HCT116 (cell line): ENCODE results near the gene ANKRD39. TPM values are rescaled to one million over a fixed set of nuclear protein-coding genes. Genes with fewer than 3 reads are reported as not detected.

Experiments used
- ATAC-seq: fragments of 200-7000 bp; cut with Tn5 transposase; 2 replicates; pipeline ENCODE4 v1.9.1; 2020; ENCODE audit warnings: mild to moderate bottlenecking, moderate library complexity
- BruUV-seq: library from RNA; stranded (reverse); fragments of 400-500 nt; replicated peaks from 2 replicates; lab custom pipeline; 2021; lab: Mats Ljungman, UMichigan
- CTCF ChIA-PET: fragments of 300-600 bp; sonication (Branson Sonifier 250); formaldehyde crosslinking; loops from one replicate; lab custom pipeline; 2021; ENCODE audit warnings: antibody characterized with exemption; lab: Charles Lee
- POLR2A ChIA-PET: fragments of 300-600, 350-600 bp; sonication (Branson Sonifier 250); formaldehyde crosslinking; loops from one replicate; lab custom pipeline; 2021; ENCODE audit warnings: antibody characterized with exemption; lab: Charles Lee
- RAD21 ChIA-PET, 2 experiments: fragments of 300-600 bp; sonication (Branson Sonifier 250); formaldehyde crosslinking; loops; one replicate each; lab custom pipeline; 2023; ENCODE audit warnings: low total read pairs in 2 of 2; ENCODE audit not compliant: uncharacterized antibody in 2 of 2, unreplicated experiment in 2 of 2, low non-redundant PET in 1 of 2; lab: Charles Lee
- DNase-seq: peaks from one replicate; pipeline ENCODE4 v3.0.0-alpha.2; 2010; ENCODE audit warnings: low read depth, low spot score
- H2AFZ ChIP-seq: fragments of 200-600 bp; shearing (Covaris generic), sonication (generic); 2 replicates; pipeline ENCODE4 v1.6.1; 2017; ENCODE audit warnings: low read depth, mixed run types, mixed read lengths, antibody characterized with exemption, low read length; ENCODE audit not compliant: poor library complexity, severe bottlenecking
- H3K27ac ChIP-seq: 2 replicates; pipeline ENCODE4 v1.5.1; 2012; ENCODE audit warnings: low read depth, low read length
- H3K27me3 ChIP-seq: fragments of 200-600 bp; sonication (generic); 2 replicates; pipeline ENCODE4 v1.6.1; 2016; ENCODE audit warnings: mixed run types, low read length, mixed read lengths; ENCODE audit not compliant: insufficient read depth
- H3K36me3 ChIP-seq, 2 experiments: fragments of 200-500 bp in 1 of 2; fragments of 200-600 bp in 1 of 2; sonication (Bioruptor generic) in 1 of 2; sonication (generic) in 1 of 2; 2 replicates each; pipeline versions ENCODE4 v1.5.1 to v1.6.1; 2014 to 2016; ENCODE audit warnings: low read length in 2 of 2, inconsistent platforms in 1 of 2, mixed read lengths in 1 of 2, mixed run types in 1 of 2; ENCODE audit not compliant: insufficient read depth in 2 of 2, control insufficient read depth in 1 of 2
- H3K4me1 ChIP-seq, 2 experiments: fragments of 200-600 bp in 1 of 2; sonication (generic) in 1 of 2; 2 replicates each; pipeline versions ENCODE4 v1.5.1 to v1.6.1; 2012 to 2017; ENCODE audit warnings: low read length in 2 of 2, inconsistent platforms in 1 of 2, mild to moderate bottlenecking in 1 of 2, mixed read lengths in 1 of 2, mixed run types in 1 of 2, moderate library complexity in 1 of 2; ENCODE audit not compliant: insufficient read depth in 2 of 2, control insufficient read depth in 1 of 2
- H3K4me2 ChIP-seq: fragments of 200-600 bp; sonication (generic); 2 replicates; pipeline ENCODE4 v1.6.1; 2017; ENCODE audit warnings: mixed run types, low read length, mixed read lengths
- H3K4me3 ChIP-seq, 2 experiments: fragments of 200-600 bp in 1 of 2; sonication (generic) in 1 of 2; replicated peaks in 1 of 2; 2 replicates each; pipeline ENCODE4 v1.5.1; 2011 to 2016; ENCODE audit warnings: low read length in 2 of 2, control low read depth in 1 of 2, low read depth in 1 of 2, mild to moderate bottlenecking in 1 of 2, mixed read lengths in 1 of 2, mixed run types in 1 of 2
- H3K79me2 ChIP-seq: fragments of 200-600 bp; sonication (generic); 2 replicates; pipeline ENCODE4 v1.6.1; 2017; ENCODE audit warnings: mild to moderate bottlenecking, mixed run types, low read length, moderate library complexity, mixed read lengths; ENCODE audit not compliant: insufficient read depth
- H3K9ac ChIP-seq: fragments of 200-600 bp; sonication (generic); 2 replicates; pipeline ENCODE4 v1.6.1; 2016; ENCODE audit warnings: low read length, mixed read lengths
- H3K9me2 ChIP-seq: fragments of 200-600 bp; sonication (generic), shearing (Covaris generic); 2 replicates; pipeline ENCODE4 v1.6.1; 2017; ENCODE audit warnings: mixed run types, mild to moderate bottlenecking, moderate library complexity; ENCODE audit not compliant: insufficient read depth
- H3K9me3 ChIP-seq, 2 experiments: fragments of 200-500 bp in 1 of 2; fragments of 200-600 bp in 1 of 2; sonication (Bioruptor generic) in 1 of 2; sonication (generic) in 1 of 2; 2 replicates each; pipeline ENCODE4 v1.6.1; 2014 to 2017; ENCODE audit warnings: low read length in 2 of 2, mixed read lengths in 2 of 2, inconsistent platforms in 1 of 2, low read depth in 1 of 2, mild to moderate bottlenecking in 1 of 2, mixed run types in 1 of 2, moderate library complexity in 1 of 2; ENCODE audit not compliant: control insufficient read depth in 1 of 2, insufficient read depth in 1 of 2
- H4K20me1 ChIP-seq: fragments of 200-600 bp; sonication (generic), shearing (Covaris generic); 2 replicates; pipeline ENCODE4 v1.6.1; 2017; ENCODE audit warnings: mixed run types, mild to moderate bottlenecking, moderate library complexity; ENCODE audit not compliant: insufficient read depth
- ATF3 ChIP-seq: IDR thresholded peaks from 2 replicates; pipeline ENCODE4 v1.6.1; 2012
- CBX3 ChIP-seq: IDR thresholded peaks from 2 replicates; pipeline ENCODE4 v1.6.1; 2012; ENCODE audit warnings: low read depth
- CTCF ChIP-seq, 3 experiments: fragments of 200-600 bp in 1 of 3; sonication (generic) in 1 of 3; IDR thresholded peaks in 2 of 3; conservative IDR thresholded peaks in 1 of 3; 2 replicates each; pipeline ENCODE4 v1.5.1; 2012 to 2017; ENCODE audit warnings: low read depth in 2 of 3, low read length in 2 of 3, antibody characterized with exemption in 1 of 3, borderline replicate concordance in 1 of 3, control low read depth in 1 of 3, mild to moderate bottlenecking in 1 of 3, mixed read lengths in 1 of 3, mixed run types in 1 of 3, moderate library complexity in 1 of 3; ENCODE audit not compliant: insufficient read depth in 1 of 3
- EGR1 ChIP-seq: IDR thresholded peaks from 2 replicates; pipeline ENCODE4 v1.6.1; 2012; ENCODE audit warnings: low read depth
- ELF1 ChIP-seq: IDR thresholded peaks from 2 replicates; pipeline ENCODE4 v1.6.1; 2012; ENCODE audit warnings: low read depth, borderline replicate concordance
- MAX ChIP-seq: IDR thresholded peaks from 2 replicates; pipeline ENCODE4 v1.6.1; 2012
- POLR2A ChIP-seq: IDR thresholded peaks from 2 replicates; pipeline ENCODE4 v1.7.0; 2011; ENCODE audit warnings: borderline replicate concordance; ENCODE audit not compliant: insufficient read depth, insufficient read length; ENCODE audit errors: extremely low read depth
- POLR2AphosphoS5 ChIP-seq: IDR thresholded peaks from 2 replicates; pipeline ENCODE4 v1.6.1; 2011; ENCODE audit warnings: mild to moderate bottlenecking, low read depth, low read length, moderate library complexity
- SIN3A ChIP-seq: IDR thresholded peaks from 2 replicates; pipeline ENCODE4 v1.6.1; 2012; ENCODE audit warnings: low read depth
- SP1 ChIP-seq: IDR thresholded peaks from 2 replicates; pipeline ENCODE4 v1.6.1; 2012; ENCODE audit warnings: low read depth
- SRF ChIP-seq: IDR thresholded peaks from 2 replicates; pipeline ENCODE4 v1.6.1; 2012; ENCODE audit warnings: low read depth
- TCF7L2 ChIP-seq: IDR thresholded peaks from 2 replicates; pipeline ENCODE4 v1.7.0; 2011; ENCODE audit warnings: borderline replicate concordance, inconsistent platforms; ENCODE audit not compliant: insufficient read depth, insufficient read length; ENCODE audit errors: extremely low read depth
- YY1 ChIP-seq: IDR thresholded peaks from 2 replicates; pipeline ENCODE4 v1.6.1; 2011; ENCODE audit warnings: low read length, low read depth, moderate library complexity, mild to moderate bottlenecking; ENCODE audit not compliant: insufficient replicate concordance; ENCODE audit errors: extremely low read depth
- ZFX ChIP-seq: fragments of 450-650 bp; IDR thresholded peaks from 2 replicates; pipeline ENCODE4 v1.6.1; 2017
- ZNF274 ChIP-seq: fragments of 200-500 bp; sonication (Bioruptor generic); IDR thresholded peaks from 2 replicates; pipeline ENCODE4 v1.6.1; 2014; ENCODE audit warnings: mild to moderate bottlenecking, low read depth, low read length, inconsistent platforms
- intact Hi-C: fragments of 100-400 bp; cut with micrococcal nuclease; formaldehyde crosslinking; loops from 2 replicates; pipeline ENCODE4 v1.10.0; 2022
- total RNA-seq: library from RNA; stranded (reverse); gene quantifications from one replicate; pipeline ENCODE4 v1.2.1, GENCODE V29; 2021; ENCODE audit not compliant: unreplicated experiment

Gene ANKRD39
- total RNA-seq, 1 experiment from 2014 or later = 24.2 TPM

- ChIA-PET POLR2A (no interaction called here), RAD21 (no interaction called here), CTCF (no interaction called here)
- H2AFZ ChIP-seq = no peak overlapping the region
- DNase-seq = no peak
- H4K20me1 ChIP-seq = no peaks in the 10 kb centered on the region
- H3K9me2 ChIP-seq = no peaks in the 10 kb centered on the region
- H3K79me2 ChIP-seq = peaks cover 30% of the 10 kb centered on the region
- intact Hi-C loops = no loop called here
- no peaks in the 10 kb centered on the region for H3K9me3 ChIP-seq
- H3K4me2 ChIP-seq = no peak overlapping the region
- no peak overlapping the region for H3K9ac ChIP-seq
- TF ChIP-seq ZFX (no peak), SP1 (no peak), CBX3 (no peak), SRF (no peak), POLR2A (no peak), ZNF274 (no peak), YY1 (no peak), ATF3 (no peak), ELF1 (no peak), SIN3A (no peak)
- TF ChIP-seq, all 23 proteins: peak for 0
- Histone ChIP-seq H3K27ac (no peak overlapping the region), H3K27me3 (no peaks in the 10 kb centered on the region), H3K4me1 (peaks cover 3 to 13% of the 10 kb centered on the region in 2 experiments; a peak in 3 of 4 replicates), H3K4me3 (no peak overlapping the region), H3K36me3 (peaks cover 13 to 16% of the 10 kb centered on the region in 2 experiments; a peak in 3 of 4 replicates)
- no TSS peak for BruUV-seq
- no peak for ATAC-seq
These were observed 4.5 kb downstream of the ANKRD39 start for GRCh38 chr2:96853321-96853720.

- Histone ChIP-seq H3K79me2 (peaks cover 30% of the 10 kb centered on the region), H3K4me1 (peaks cover 3 to 13% of the 10 kb centered on the region in 2 experiments; a peak in 3 of 4 replicates), H3K27me3 (no peaks in the 10 kb centered on the region), H3K36me3 (peaks cover 16 to 19% of the 10 kb centered on the region in 2 experiments; a peak in 3 of 4 replicates), H3K9me3 (no peaks in the 10 kb centered on the region), H3K9me2 (no peaks in the 10 kb centered on the region), H3K27ac (no peak overlapping the region), H2AFZ (no peak overlapping the region), H3K4me3 (no peak overlapping the region), H3K4me2 (no peak overlapping the region), H3K9ac (no peak overlapping the region), H4K20me1 (no peaks in the 10 kb centered on the region)
- intact Hi-C loops = no loop called here
- BruUV-seq = no TSS peak
- CTCF ChIA-PET = no interaction called here
- POLR2A ChIA-PET = no interaction called here
- ATAC-seq (no peak), DNase-seq (no peak)
- no peak for TF ChIP-seq EGR1
- TF ChIP-seq CTCF (IDR thresholded peaks at IDR 0.05 in 2 of 3, conservative IDR thresholded peaks at IDR 0.05 in 1 of 3; ENCODE audit: borderline replicate concordance in 1 of 3, insufficient read depth in 1 of 3, low read depth in 2 of 3, low read length in 2 of 3) = no peak
- no peak for TF ChIP-seq ZFX
- TF ChIP-seq MAX = no peak
- TF ChIP-seq ZNF274 = no peak
- TF ChIP-seq YY1 = no peak
- TF ChIP-seq POLR2AphosphoS5 = no peak
- TF ChIP-seq TCF7L2 = no peak
- RAD21 ChIA-PET = no interaction called here
These were observed 5.1 kb downstream of the ANKRD39 start for GRCh38 chr2:96852667-96853066.
